ENCODE results near the gene KRT13. TPM values are rescaled to one million over a fixed set of nuclear protein-coding genes. Genes with fewer than 3 reads are reported as not detected.

The KRT13 gene
- total and polyA plus RNA-seq, 9 of the 15 experiments (the other 6 are each of a cell fraction or from before 2014, with no cell fraction given): 0.11 to 1.1 (median 0.24) TPM; not detected in 3

- FAIRE-seq (peak; percentile 66), DNase-seq (ENCODE audit: extremely low read depth in 1 of 4, low spot score in 3 of 4) (peak in 2 of 4 experiments; percentile 29 to 45), ATAC-seq (no peak)
- 20% methylated on average over 4 of the region's 4 CpGs for WGBS (ENCODE audit: insufficient coverage, low coverage, missing lambda C conversion rate)
- H3K27me3 ChIP-seq (ENCODE audit: control insufficient read depth in 2 of 2, insufficient read depth in 2 of 2, low read length in 2 of 2): peaks cover 2 to 12% of the 10 kb centered on the region in 2 experiments; a peak in 1 of 5 replicates
- no peaks in the 10 kb centered on the region for H3K9me1 ChIP-seq (ENCODE audit: control insufficient read depth, insufficient read depth, low read length)
- H3K9ac ChIP-seq (ENCODE audit: insufficient read depth in 1 of 2, low read depth in 2 of 2, low read length in 2 of 2): no peak overlapping the region
- no peak overlapping the region for H3K27ac ChIP-seq (ENCODE audit: extremely low read depth, low read depth, low read length)
- H3K4me2 ChIP-seq (ENCODE audit: insufficient read depth, low read length): no peak overlapping the region
- H3K4me1 ChIP-seq (replicated peaks in 1 of 2; ENCODE audit: control insufficient read depth in 2 of 2, insufficient read depth in 2 of 2, low read length in 2 of 2): peaks cover 9 to 17% of the 10 kb centered on the region in 2 experiments
- in situ Hi-C loops (cut with MboI): no loop called here
- intact Hi-C loops (cut with micrococcal nuclease): loop anchor here (10.0 kb wide), 1 partner anchor 588 kb away; no protein-coding TSS in a partner anchor
- H4K20me1 ChIP-seq (replicated peaks; ENCODE audit: control insufficient read depth, insufficient read depth, low read length): no peaks in the 10 kb centered on the region; the same call in 1 of the 2 replicates
- no TSS peak for BruUV-seq (replicated peaks)
- ChIA-PET POLR2A (interaction anchor here (0.5 to 1.1 kb wide), 2 partner anchors 15 to 527 kb away, joined by 3 read pairs; no protein-coding TSS in a partner anchor), CTCF (ENCODE audit: low intra/inter-chr PET ratio) (no interaction called here)
- H3K4me3 ChIP-seq: no peak overlapping the region
- H3K79me2 ChIP-seq (ENCODE audit: control insufficient read depth, insufficient read depth, low read length): no peaks in the 10 kb centered on the region
- H3K36me3 ChIP-seq (ENCODE audit: control insufficient read depth, insufficient read depth, low read length): no peaks in the 10 kb centered on the region
- H3K9me3 ChIP-seq (replicated peaks; ENCODE audit: control insufficient read depth, insufficient read depth, low read depth, low read length): no peaks in the 10 kb centered on the region
- TF ChIP-seq RREB1 (CRISPR knock-in tag; IDR thresholded peaks at IDR 0.05): no peak
- TF ChIP-seq NFIX (CRISPR knock-in tag; IDR thresholded peaks at IDR 0.05; ENCODE audit: low read depth): peak; percentile 39; the same call in 1 of the 2 replicates
- TF ChIP-seq TAL1 (IDR thresholded peaks at IDR 0.05): no peak
- no peak for TF ChIP-seq ZC3H4 (CRISPR knock-in tag; IDR thresholded peaks at IDR 0.05; ENCODE audit: borderline replicate concordance)
- TF ChIP-seq STAG1 (CRISPR knock-in tag; IDR thresholded peaks at IDR 0.05; ENCODE audit: borderline replicate concordance): no peak
- no peak for TF ChIP-seq ZNF655 (CRISPR knock-in tag; IDR thresholded peaks at IDR 0.05)
- peak; percentile 96 for TF ChIP-seq NFIC (IDR thresholded peaks at IDR 0.05)
- TF ChIP-seq ESRRB (CRISPR knock-in tag; IDR thresholded peaks at IDR 0.05; ENCODE audit: borderline replicate concordance): no peak
- no peak overlapping the region for H2AFZ ChIP-seq (ENCODE audit: low read depth, low read length)
These were observed 12.6 kb downstream of the KRT13 start for GRCh38 chr17:41492771-41493170.
